HEK293T (cell line): ENCODE data around the gene SLC10A2.

Source experiments
- ELF4 ChIP-seq: fragments of 450-650 bp; IDR thresholded peaks from 2 replicates; pipeline ENCODE4 v1.6.1; 2017; ENCODE audit warnings: antibody characterized with exemption
- FOXA1 ChIP-seq: fragments of 450-650 bp; IDR thresholded peaks from 2 replicates; pipeline ENCODE4 v1.6.1; 2016; ENCODE audit warnings: mild to moderate bottlenecking
- FOXK2 ChIP-seq: fragments of 450-650 bp; IDR thresholded peaks from 2 replicates; pipeline ENCODE4 v1.6.1; 2016; ENCODE audit warnings: mild to moderate bottlenecking
- FOXM1 ChIP-seq: fragments of 450-650 bp; IDR thresholded peaks from 2 replicates; pipeline ENCODE4 v1.6.1; 2017; ENCODE audit warnings: mild to moderate bottlenecking, borderline replicate concordance
- HDGF ChIP-seq: fragments of 450-650 bp; IDR thresholded peaks from 2 replicates; pipeline ENCODE4 v1.6.1; 2017; ENCODE audit warnings: antibody characterized with exemption, borderline replicate concordance
- LEF1 ChIP-seq: fragments of 450-650 bp; IDR thresholded peaks from 2 replicates; pipeline ENCODE4 v1.6.1; 2017; ENCODE audit warnings: mild to moderate bottlenecking, borderline replicate concordance
- NFRKB ChIP-seq: fragments of 450-650 bp; IDR thresholded peaks from 2 replicates; pipeline ENCODE4 v1.6.1; 2016; ENCODE audit warnings: mild to moderate bottlenecking, moderate library complexity
- SP1 ChIP-seq: fragments of 450-650 bp; IDR thresholded peaks from 2 replicates; pipeline ENCODE4 v1.6.1; 2017
- SUZ12 ChIP-seq: fragments of 450-650 bp; IDR thresholded peaks from 2 replicates; pipeline ENCODE4 v1.6.1; 2016; ENCODE audit warnings: mild to moderate bottlenecking
- TARDBP ChIP-seq: fragments of 450-650 bp; IDR thresholded peaks from 2 replicates; pipeline ENCODE4 v1.6.1; 2016
- ZNF384 ChIP-seq: fragments of 450-650 bp; IDR thresholded peaks from 2 replicates; pipeline ENCODE4 v1.6.1; 2016
- TF ChIP-seq, protein P1 (sequence below): fragments of 450-650 bp; IDR thresholded peaks from 2 replicates; pipeline ENCODE4 v1.6.1; 2016

DNA sequence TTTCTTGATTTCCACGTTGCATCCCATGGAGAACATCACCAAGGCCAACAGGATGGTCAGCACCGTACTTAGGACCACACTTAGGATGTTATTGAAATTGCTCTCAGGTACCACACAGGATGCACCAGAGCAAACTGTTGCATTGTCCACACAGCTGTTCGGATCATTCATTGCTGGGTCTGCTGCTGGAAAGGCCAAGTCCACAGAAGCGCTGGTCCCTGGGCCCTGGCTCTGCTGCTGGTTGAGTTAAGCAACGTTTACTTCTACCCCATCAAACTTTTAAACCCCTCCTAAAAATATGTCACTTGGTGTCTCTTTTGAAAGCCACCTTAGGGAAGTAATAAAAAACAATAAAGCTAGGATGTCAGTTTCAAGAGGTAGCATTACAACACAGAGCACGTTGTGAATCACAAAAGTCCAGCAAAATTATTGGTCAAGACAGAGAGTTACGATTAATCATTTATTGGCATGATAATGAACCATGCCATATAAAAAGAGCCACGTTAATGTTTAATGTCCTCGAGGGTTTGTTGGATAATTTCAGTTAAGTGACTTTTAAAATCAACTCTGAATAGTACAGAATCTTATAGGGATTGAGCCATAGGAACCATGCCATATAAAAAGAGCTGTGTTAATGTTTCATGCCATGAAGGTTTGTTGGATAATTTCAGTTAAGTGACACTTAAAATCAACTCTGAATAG, at the start of gene SLC10A2:
- TF ChIP-seq, protein P1, sequence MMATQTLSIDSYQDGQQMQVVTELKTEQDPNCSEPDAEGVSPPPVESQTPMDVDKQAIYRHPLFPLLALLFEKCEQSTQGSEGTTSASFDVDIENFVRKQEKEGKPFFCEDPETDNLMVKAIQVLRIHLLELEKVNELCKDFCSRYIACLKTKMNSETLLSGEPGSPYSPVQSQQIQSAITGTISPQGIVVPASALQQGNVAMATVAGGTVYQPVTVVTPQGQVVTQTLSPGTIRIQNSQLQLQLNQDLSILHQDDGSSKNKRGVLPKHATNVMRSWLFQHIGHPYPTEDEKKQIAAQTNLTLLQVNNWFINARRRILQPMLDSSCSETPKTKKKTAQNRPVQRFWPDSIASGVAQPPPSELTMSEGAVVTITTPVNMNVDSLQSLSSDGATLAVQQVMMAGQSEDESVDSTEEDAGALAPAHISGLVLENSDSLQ, result no peak
- TF ChIP-seq FOXA1, result no peak
- TF ChIP-seq FOXK2, result no peak
- no peak for TF ChIP-seq SP1
- no peak for TF ChIP-seq ELF4
- no peak for TF ChIP-seq FOXM1
- no peak for TF ChIP-seq NFRKB
- no peak for TF ChIP-seq HDGF
- TF ChIP-seq SUZ12, result no peak
- TF ChIP-seq ZNF384, result no peak
- TF ChIP-seq TARDBP, result no peak
- no peak for TF ChIP-seq LEF1
